ENCODE results near the gene GPR173.

- no peak for TF ChIP-seq CTCF (IDR thresholded peaks at IDR 0.05; ENCODE audit: borderline replicate concordance, extremely low read depth, low read length, poor library complexity, severe bottlenecking)
- no peak for TF ChIP-seq EZH2 (IDR thresholded peaks at IDR 0.05; ENCODE audit: borderline replicate concordance, low read depth, low read length, severe bottlenecking)
Observed at GRCh38 chrX:53031380-53031779, 17.2 kb upstream of the GPR173 start.

Measured in DND-41 (cell line).